HuH-7.5 (cell line): ENCODE results near the gene KNTC1.

Experiments used
- DNase-seq: peaks from one replicate; pipeline ENCODE4 v3.0.0; 2011; ENCODE audit warnings: low spot score

The KNTC1 gene

DNA sequence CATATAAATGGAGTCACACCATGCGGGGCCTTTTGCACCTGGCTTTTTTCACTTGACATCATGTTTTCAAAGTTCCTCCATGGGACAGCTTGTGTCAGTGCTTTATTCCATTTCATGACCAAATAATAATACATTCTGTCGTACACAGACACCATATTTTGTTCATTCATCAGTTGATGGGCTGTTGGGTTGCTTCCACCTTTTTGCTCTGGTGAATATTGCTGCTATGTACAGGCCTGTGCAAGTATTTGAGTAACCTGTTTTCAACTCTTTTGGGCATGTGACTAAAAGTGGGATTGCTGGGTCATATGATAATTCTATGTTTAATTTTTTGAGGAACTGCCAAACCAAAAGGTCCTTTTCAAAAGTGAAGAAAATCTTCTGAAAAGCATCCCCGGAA is 129.2 kb downstream of the KNTC1 start:
- DNase-seq: no peak

DNA sequence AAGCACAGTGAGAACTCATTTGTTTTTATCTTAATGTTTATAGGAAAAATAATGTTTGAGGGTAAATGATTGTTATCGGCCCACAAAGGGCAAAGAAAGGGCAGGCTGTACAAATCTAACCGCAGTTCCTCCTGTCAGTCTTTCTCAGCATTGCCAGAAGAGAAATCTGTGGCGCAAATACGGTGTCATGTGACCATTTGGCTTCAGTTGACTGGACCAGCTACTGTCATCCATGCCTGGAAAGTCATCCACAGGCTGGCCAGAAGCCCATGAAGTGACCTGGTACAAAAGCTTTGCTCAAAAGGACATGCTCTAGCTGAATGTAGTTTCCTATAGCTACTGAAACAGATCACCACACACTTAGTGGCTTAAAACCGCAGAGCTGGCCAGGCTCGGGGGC is 132.5 kb downstream of the KNTC1 start:
- no peak for DNase-seq

DNA sequence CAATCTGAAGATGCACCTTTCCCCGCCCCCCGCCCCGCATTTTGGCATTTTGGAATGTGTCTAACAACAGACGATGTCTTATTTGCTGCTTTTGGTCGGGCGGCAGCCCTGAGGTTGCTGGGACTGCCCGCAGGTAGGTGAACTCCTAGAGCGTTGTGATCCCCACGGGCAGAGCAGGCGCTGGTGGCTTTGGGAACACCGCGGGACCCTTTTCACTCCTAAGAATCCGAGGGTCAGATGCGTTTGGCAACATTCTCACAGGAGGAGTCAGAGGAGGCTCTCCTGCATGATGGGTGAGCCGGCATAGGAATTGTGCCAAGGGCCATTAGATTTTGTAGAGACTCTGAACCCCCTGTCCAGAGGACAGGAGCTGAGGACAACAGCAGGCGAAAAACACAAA is 134.2 kb downstream of the KNTC1 start:
- DNase-seq: no peak

DNA sequence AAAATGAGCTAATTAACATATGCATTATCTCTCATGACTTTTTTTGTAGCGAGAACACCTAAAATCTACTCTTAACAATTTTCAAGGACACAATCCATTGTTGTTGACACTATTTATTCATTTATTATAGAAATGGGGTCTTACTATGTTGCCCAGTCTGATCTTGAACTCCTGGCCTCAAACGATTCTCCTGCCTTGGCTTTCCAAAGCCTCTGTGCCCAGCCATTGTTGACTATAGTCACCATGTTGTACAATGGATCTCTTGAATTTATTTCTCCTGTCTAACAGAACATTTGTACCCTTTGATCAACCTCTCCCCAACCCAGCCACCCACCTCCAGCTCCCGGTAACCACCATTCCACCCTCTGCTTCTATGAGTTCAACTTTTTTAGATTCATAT is 134.9 kb downstream of the KNTC1 start:
- DNase-seq: no peak

DNA sequence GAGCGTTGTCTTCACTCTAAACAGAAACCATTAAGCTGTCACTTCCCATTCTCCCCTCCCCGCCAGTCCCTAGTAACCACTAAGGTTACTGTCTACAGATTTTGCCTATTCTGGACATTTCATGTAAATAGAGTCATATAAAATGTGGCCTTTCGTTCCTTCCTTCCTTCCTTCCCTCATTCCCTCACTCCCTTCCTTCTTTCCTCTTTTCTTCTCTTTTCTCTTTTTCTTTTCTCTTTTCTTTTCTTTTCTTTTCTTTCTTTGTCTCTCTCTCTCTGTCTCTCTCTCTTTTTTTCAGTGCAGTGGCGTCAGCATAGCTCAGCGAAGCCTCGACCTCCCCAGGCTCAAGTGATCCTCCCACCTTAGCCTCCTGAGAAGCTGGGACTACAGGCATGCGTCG is 138.3 kb downstream of the KNTC1 start:
- DNase-seq: no peak

DNA sequence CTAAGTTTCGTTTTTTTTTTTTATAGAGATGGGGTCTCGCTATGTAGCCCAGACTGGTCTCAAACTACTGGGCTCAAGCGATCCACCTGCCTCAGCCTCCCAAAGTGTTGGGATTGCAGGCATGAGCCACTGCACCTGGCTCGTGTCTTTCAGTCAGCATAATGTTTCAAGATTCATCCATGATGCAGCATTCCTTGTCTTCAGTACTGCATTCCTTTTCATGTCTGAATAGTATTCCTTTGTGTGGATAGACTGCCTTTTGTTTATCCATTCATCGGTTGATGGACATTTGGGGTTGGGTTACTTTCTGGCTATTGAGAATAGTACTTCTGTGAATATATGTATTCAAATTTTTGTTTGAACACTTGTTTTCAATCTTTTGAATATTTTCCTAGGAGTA is 138.7 kb downstream of the KNTC1 start:
- DNase-seq: no peak

DNA sequence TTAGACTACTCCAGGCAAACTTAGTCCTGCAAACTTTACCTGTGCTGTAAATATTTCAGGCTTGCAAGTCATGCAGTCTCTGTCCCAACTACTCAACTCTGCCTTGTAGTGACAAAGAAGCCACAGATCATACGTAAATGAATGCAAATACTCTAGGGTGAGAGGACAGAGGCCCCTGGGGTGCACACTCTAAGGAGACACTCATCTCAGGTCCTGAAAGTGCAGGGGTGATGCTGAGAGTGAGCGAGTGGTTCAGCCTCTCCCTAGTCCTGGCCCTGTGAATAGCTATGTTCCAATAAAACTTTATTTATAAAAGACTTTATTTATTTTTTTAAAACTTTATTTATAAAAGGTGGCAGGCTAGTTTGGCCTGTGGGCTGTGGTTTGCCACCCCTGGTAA is 141.2 kb downstream of the KNTC1 start:
- no peak for DNase-seq

DNA sequence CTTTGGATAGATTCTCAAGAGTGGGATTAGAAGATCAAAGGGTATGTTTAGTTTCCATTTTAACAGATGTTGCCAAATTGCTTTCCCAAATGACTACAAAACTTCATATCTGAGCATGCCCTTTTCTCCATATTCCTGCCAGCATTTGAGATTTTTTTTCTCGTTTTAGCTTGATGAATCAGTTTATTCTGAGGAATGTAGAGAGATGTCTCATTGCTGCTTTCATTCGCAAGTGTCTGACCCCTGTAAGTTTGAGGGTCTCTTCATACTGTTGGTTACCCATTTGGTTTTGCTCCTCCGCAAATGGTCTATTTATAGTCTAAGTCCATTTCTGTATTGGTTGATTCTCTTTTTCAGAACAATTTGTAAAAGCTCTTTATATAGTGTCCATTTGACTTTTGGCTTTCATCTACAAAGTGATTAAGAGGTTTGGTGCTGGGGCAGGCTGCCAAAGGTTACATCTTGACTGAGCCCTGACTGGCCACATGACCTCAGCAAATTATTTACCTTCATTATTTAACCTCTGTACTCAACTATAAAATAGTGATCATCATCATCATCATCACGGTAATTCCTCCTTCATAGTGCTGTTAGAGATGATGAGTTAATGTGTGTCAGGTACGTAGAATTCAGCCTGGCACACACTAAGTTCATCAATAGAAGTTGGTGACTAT is 142.5 kb downstream of the KNTC1 start:
- DNase-seq: no peak

DNA sequence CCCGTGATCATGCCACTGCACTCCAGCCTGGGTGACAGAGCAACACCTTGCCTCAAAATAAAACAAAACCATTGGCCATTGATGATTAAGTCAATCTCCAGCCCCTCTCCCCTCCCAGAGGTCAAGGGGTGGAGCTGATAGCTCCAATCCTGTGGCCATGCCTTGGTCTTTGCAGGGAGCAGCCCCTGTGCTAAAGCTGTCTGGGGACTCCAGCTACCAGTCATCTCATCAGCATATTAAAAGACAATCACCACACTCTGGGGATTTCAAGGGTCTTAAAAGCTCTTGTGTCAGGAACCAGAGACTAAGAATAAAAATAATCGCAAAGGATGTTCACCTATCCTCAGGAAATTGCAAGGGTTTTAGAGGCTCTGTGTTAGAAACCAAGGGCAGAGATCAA is 145.5 kb downstream of the KNTC1 start:
- no peak for DNase-seq
